Hepatocyte (in vitro differentiated cells): Measurements from ENCODE around the gene ATP6V0B. TPM values are rescaled to one million over a fixed set of nuclear protein-coding genes. Genes with fewer than 3 reads are reported as not detected.

Experiments used
- DNase-seq: peaks from one replicate; pipeline ENCODE4 v3.0.0-alpha.2; 2016; ENCODE audit warnings: low spot score
- H2AFZ ChIP-seq: fragments of 200-600 bp; sonication (generic); 2 replicates; pipeline ENCODE4 v1.6.0; 2016; ENCODE audit warnings: antibody characterized with exemption, mild to moderate bottlenecking
- H3K27ac ChIP-seq: fragments of 200-600 bp; sonication (generic); 2 replicates; pipeline ENCODE4 v1.5.1; 2016; ENCODE audit warnings: mild to moderate bottlenecking
- H3K27me3 ChIP-seq: fragments of 200-600 bp; sonication (generic); 2 replicates; pipeline ENCODE4 v1.6.1; 2016
- H3K36me3 ChIP-seq: fragments of 200-600 bp; sonication (generic); replicated peaks from 2 replicates; pipeline ENCODE4 v1.5.1; 2016; ENCODE audit warnings: low read depth; ENCODE audit not compliant: insufficient read depth
- H3K4me1 ChIP-seq: fragments of 200-600 bp; sonication (generic); 2 replicates; pipeline ENCODE4 v1.5.1; 2016; ENCODE audit warnings: mild to moderate bottlenecking, moderate library complexity; ENCODE audit not compliant: insufficient read depth
- H3K4me2 ChIP-seq: fragments of 200-600 bp; sonication (generic); 2 replicates; pipeline ENCODE4 v1.6.0; 2016
- H3K4me3 ChIP-seq: fragments of 200-600 bp; sonication (generic); 2 replicates; pipeline ENCODE4 v1.5.1; 2016; ENCODE audit warnings: mild to moderate bottlenecking
- H3K79me2 ChIP-seq: fragments of 200-600 bp; sonication (generic); 2 replicates; pipeline ENCODE4 v1.6.0; 2017; ENCODE audit warnings: mild to moderate bottlenecking
- H3K9me2 ChIP-seq: fragments of 200-600 bp; sonication (generic); replicated peaks from 2 replicates; pipeline ENCODE4 v1.6.0; 2017; ENCODE audit warnings: mild to moderate bottlenecking; ENCODE audit not compliant: insufficient read depth
- H3K9me3 ChIP-seq: fragments of 200-600 bp; sonication (generic); 2 replicates; pipeline ENCODE4 v1.5.1; 2016; ENCODE audit warnings: low read depth, mild to moderate bottlenecking
- H4K20me1 ChIP-seq: fragments of 200-600 bp; sonication (generic); 2 replicates; pipeline ENCODE4 v1.6.0; 2016; ENCODE audit warnings: mild to moderate bottlenecking; ENCODE audit not compliant: insufficient read depth, poor library complexity, severe bottlenecking
- EZH2 ChIP-seq: fragments of 200-600 bp; sonication (generic); IDR thresholded peaks from 2 replicates; pipeline ENCODE4 v1.6.1; 2016; ENCODE audit warnings: antibody characterized with exemption, mild to moderate bottlenecking, borderline replicate concordance
- EZH2phosphoT487 ChIP-seq: fragments of 200-600 bp; sonication (generic); IDR thresholded peaks from one replicate; pipeline ENCODE4 v1.6.1; 2018; ENCODE audit warnings: antibody characterized with exemption, mild to moderate bottlenecking, low read depth, moderate library complexity; ENCODE audit not compliant: unreplicated experiment, severe bottlenecking
- WGBS: methylation state at CpG from one replicate; pipeline ENCODE4 v1.1.6; 2016; ENCODE audit warnings: low lambda C conversion rate; ENCODE audit errors: missing lambda C conversion rate; 5-methylcytosine and 5-hydroxymethylcytosine counted together
- polyA plus RNA-seq: library from polyadenylated mRNA; unstranded; fragments of >200 nt; fragmentation: Nextera tagmentation; extraction: Ambion mirVana; gene quantifications from 2 replicates; pipeline ENCODE4 v1.2.1, GENCODE V29; 2016
- total RNA-seq: library from RNA; depleted of rRNA; stranded (reverse); fragments of >200 nt; gene quantifications from 2 replicates; pipeline ENCODE4 v1.2.3, GENCODE V29; 2014
- TF ChIP-seq, protein P1 (sequence below): fragments of 200-600 bp; sonication (generic); IDR thresholded peaks from 2 replicates; pipeline ENCODE4 v1.5.1; 2016; ENCODE audit warnings: antibody characterized with exemption, mild to moderate bottlenecking; ENCODE audit not compliant: poor library complexity

Gene ATP6V0B
- total and polyA plus RNA-seq, 2 experiments from 2014 or later, result 195 to 366 TPM

DNA sequence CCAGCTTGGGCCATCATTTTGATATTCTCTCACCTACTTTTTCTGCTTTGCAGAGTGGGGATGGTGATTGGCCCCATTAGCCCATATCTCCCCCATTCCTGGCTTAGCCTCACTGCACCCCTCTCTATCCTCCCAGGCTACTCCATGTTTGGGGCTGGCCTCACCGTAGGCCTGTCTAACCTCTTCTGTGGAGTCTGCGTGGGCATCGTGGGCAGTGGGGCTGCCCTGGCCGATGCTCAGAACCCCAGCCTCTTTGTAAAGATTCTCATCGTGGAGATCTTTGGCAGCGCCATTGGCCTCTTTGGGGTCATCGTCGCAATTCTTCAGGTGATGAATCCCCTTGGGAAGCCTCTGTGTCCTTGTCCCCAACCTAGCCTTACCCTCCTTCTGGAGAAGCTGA lies 2.1 kb downstream of the ATP6V0B start:
- H3K27me3 ChIP-seq, result no peaks in the 10 kb centered on the region
- TF ChIP-seq, protein P1, sequence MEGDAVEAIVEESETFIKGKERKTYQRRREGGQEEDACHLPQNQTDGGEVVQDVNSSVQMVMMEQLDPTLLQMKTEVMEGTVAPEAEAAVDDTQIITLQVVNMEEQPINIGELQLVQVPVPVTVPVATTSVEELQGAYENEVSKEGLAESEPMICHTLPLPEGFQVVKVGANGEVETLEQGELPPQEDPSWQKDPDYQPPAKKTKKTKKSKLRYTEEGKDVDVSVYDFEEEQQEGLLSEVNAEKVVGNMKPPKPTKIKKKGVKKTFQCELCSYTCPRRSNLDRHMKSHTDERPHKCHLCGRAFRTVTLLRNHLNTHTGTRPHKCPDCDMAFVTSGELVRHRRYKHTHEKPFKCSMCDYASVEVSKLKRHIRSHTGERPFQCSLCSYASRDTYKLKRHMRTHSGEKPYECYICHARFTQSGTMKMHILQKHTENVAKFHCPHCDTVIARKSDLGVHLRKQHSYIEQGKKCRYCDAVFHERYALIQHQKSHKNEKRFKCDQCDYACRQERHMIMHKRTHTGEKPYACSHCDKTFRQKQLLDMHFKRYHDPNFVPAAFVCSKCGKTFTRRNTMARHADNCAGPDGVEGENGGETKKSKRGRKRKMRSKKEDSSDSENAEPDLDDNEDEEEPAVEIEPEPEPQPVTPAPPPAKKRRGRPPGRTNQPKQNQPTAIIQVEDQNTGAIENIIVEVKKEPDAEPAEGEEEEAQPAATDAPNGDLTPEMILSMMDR, result no peak
- no peak for TF ChIP-seq EZH2
- TF ChIP-seq EZH2phosphoT487, result no peak
- 95% methylated on average over 8 of the region's 8 CpGs for WGBS
- H2AFZ ChIP-seq, result no peak overlapping the region
- H4K20me1 ChIP-seq, result peaks cover 30% of the 10 kb centered on the region
- DNase-seq, result no peak
- peaks cover 35% of the 10 kb centered on the region for H3K4me1 ChIP-seq
- peaks cover 53% of the 10 kb centered on the region for H3K79me2 ChIP-seq
- no peak overlapping the region for H3K4me3 ChIP-seq
- no peaks in the 10 kb centered on the region for H3K9me3 ChIP-seq
- H3K27ac ChIP-seq, result no peak overlapping the region
- peak overlapping the region; percentile 93 for H3K4me2 ChIP-seq
- H3K9me2 ChIP-seq, result no peaks in the 10 kb centered on the region
- no peaks in the 10 kb centered on the region for H3K36me3 ChIP-seq

DNA sequence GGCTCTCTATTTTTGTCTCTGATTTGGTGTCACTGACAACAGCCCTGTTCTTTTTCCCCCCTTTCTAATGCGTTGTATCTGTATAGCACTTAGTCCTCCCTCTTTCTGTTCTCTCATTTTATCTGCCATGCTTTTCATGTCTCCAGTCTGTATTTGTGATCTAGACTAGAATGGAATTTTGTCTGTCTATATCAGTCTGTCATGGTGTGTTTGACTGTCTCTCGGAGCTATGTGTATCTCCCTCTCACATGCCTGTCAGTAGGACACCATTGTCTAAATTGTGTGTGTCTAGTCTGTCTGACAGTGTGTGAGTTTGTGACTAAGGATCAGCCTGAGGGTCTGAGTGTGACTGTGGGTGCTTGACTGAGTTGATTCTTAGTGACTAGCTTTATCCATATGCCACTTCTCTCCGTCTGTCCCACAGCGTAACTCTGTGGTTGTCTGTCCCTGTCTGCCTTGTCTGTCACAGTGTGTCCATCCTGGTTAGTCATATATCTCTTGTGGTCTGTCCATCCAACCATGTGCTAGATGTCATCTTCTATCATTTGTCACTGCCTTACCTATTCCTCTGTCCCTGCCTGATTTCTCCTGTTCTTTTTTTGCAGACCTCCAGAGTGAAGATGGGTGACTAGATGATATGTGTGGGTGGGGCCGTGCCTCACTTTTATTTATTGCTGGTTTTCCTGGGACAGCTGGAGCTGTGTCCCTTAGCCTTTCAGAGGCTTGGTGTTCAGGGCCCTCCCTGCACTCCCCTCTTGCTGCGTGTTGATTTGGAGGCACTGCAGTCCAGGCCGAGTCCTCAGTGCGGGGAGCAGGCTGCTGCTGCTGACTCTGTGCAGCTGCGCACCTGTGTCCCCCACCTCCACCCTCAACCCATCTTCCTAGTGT lies 2.9 kb downstream of the ATP6V0B start:
- peaks cover 30% of the 10 kb centered on the region for H4K20me1 ChIP-seq
- TF ChIP-seq EZH2phosphoT487 (no peak), EZH2 (no peak)
- TF ChIP-seq, protein P1, result no peak
- peaks cover 35% of the 10 kb centered on the region for H3K4me1 ChIP-seq
- no peaks in the 10 kb centered on the region for H3K9me3 ChIP-seq
- peak overlapping the region; percentile 93 for H3K4me2 ChIP-seq
- H3K27me3 ChIP-seq, result no peaks in the 10 kb centered on the region
- no peak overlapping the region for H3K4me3 ChIP-seq
- H2AFZ ChIP-seq, result no peak overlapping the region
- WGBS, result 86% methylated on average over 9 of the region's 9 CpGs
- DNase-seq, result no peak
- H3K79me2 ChIP-seq, result peaks cover 53% of the 10 kb centered on the region
- H3K27ac ChIP-seq, result no peak overlapping the region
- H3K36me3 ChIP-seq, result no peaks in the 10 kb centered on the region
- H3K9me2 ChIP-seq, result no peaks in the 10 kb centered on the region

DNA sequence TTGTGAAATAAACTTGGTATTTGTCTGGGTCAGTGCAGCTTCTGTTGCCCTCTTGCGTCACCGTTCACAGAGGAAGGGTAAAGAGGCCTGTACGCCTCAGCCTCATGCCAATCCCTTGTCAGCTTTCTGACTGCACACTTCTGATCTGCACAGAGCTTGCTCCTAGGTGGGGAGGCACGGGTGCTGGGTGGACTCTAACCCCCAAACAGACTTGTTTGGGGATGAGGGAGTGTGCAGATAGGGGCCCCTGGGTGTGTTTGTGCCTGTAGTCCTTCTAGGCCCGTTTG lies 3.4 kb downstream of the ATP6V0B start:
- Histone ChIP-seq H3K4me1 (peaks cover 35% of the 10 kb centered on the region), H3K27ac (peak overlapping the region; percentile 69), H3K36me3 (no peaks in the 10 kb centered on the region), H4K20me1 (peaks cover 30% of the 10 kb centered on the region), H3K27me3 (no peaks in the 10 kb centered on the region), H3K79me2 (peaks cover 53% of the 10 kb centered on the region), H2AFZ (no peak overlapping the region), H3K4me3 (no peak overlapping the region), H3K9me2 (no peaks in the 10 kb centered on the region), H3K4me2 (peak overlapping the region; percentile 93), H3K9me3 (no peaks in the 10 kb centered on the region)
- DNase-seq, result no peak
- WGBS, result 70% methylated on average over 5 of the region's 5 CpGs
- no peak for TF ChIP-seq EZH2phosphoT487
- TF ChIP-seq, protein P1, result no peak
- TF ChIP-seq EZH2, result no peak
